IMR-90 (cell line): ENCODE data around the gene NUB1. TPM values are rescaled to one million over a fixed set of nuclear protein-coding genes. Genes with fewer than 3 reads are reported as not detected.

Source experiments
- ATAC-seq: fragments of 200-7000 bp; cut with Tn5 transposase; 2 replicates; pipeline ENCODE4 v1.9.1; 2020; ENCODE audit warnings: low read depth, mild to moderate bottlenecking, moderate library complexity
- BruUV-seq: library from RNA; stranded (reverse); fragments of 400-500 nt; replicated peaks from 2 replicates; lab custom pipeline; 2021; lab: Mats Ljungman, UMichigan
- CTCF ChIA-PET: fragments of 300-600 bp; formaldehyde crosslinking; extraction: SDS; loops from one replicate; lab custom pipeline; 2021; ENCODE audit warnings: antibody characterized with exemption; lab: Yijun Ruan, JAX
- POLR2A ChIA-PET: fragments of 300-600 bp; sonication (Branson Sonifier 250); formaldehyde crosslinking; loops from one replicate; lab custom pipeline; 2022; ENCODE audit warnings: antibody characterized with exemption; ENCODE audit not compliant: unreplicated experiment; lab: Charles Lee
- DNase-seq: peaks from one replicate; pipeline ENCODE4 v3.0.0; 2013
- H2AFZ ChIP-seq: replicated peaks from 2 replicates; pipeline ENCODE3; 2013; ENCODE audit warnings: low read length, mild to moderate bottlenecking; ENCODE audit not compliant: poor library complexity
- H2AK5ac ChIP-seq: 2 replicates; pipeline ENCODE4 v1.6.1; 2013; ENCODE audit warnings: low read depth, low read length, inconsistent platforms
- H2AK9ac ChIP-seq: replicated peaks from 2 replicates; pipeline ENCODE3; 2013; ENCODE audit warnings: mild to moderate bottlenecking, low read depth, low read length, moderate library complexity; ENCODE audit not compliant: poor library complexity
- H2BK120ac ChIP-seq: 2 replicates; pipeline ENCODE4 v1.6.1; 2013; ENCODE audit warnings: low read depth, low read length, inconsistent platforms
- H2BK15ac ChIP-seq: 3 replicates; pipeline ENCODE4 v1.6.1; 2013; ENCODE audit warnings: low read depth, low read length, inconsistent platforms
- H2BK20ac ChIP-seq: 2 replicates; pipeline ENCODE4 v1.6.1; 2013; ENCODE audit warnings: low read depth, mild to moderate bottlenecking, inconsistent platforms, low read length, moderate library complexity
- H2BK5ac ChIP-seq: 2 replicates; pipeline ENCODE4 v1.6.1; 2013; ENCODE audit warnings: mild to moderate bottlenecking, low read depth, low read length, inconsistent platforms; ENCODE audit not compliant: poor library complexity, severe bottlenecking
- H3K14ac ChIP-seq: replicated peaks from 2 replicates; pipeline ENCODE4 v1.6.1; 2013; ENCODE audit warnings: low read depth, low read length, inconsistent platforms
- H3K18ac ChIP-seq: 2 replicates; pipeline ENCODE4 v1.6.1; 2013; ENCODE audit warnings: low read depth, low read length, control low read depth
- H3K23ac ChIP-seq: 2 replicates; pipeline ENCODE4 v1.6.1; 2013; ENCODE audit warnings: low read depth, low read length, inconsistent platforms
- H3K27ac ChIP-seq: 2 replicates; pipeline ENCODE4 v1.5.1; 2013; ENCODE audit warnings: mild to moderate bottlenecking, control low read depth, low read length; ENCODE audit not compliant: insufficient read depth
- H3K27me3 ChIP-seq: 2 replicates; pipeline ENCODE4 v1.6.1; 2013; ENCODE audit warnings: low read length; ENCODE audit not compliant: control insufficient read depth, insufficient read depth
- H3K36me3 ChIP-seq: 2 replicates; pipeline ENCODE4 v1.6.1; 2013; ENCODE audit warnings: low read length, mixed read lengths; ENCODE audit not compliant: control insufficient read depth, insufficient read depth
- H3K4ac ChIP-seq: 2 replicates; pipeline ENCODE4 v1.6.1; 2013; ENCODE audit warnings: low read depth, low read length, inconsistent platforms
- H3K4me1 ChIP-seq: 2 replicates; pipeline ENCODE4 v1.6.1; 2013; ENCODE audit warnings: low read length, mixed read lengths; ENCODE audit not compliant: control insufficient read depth, insufficient read depth
- H3K4me2 ChIP-seq: 2 replicates; pipeline ENCODE4 v1.6.1; 2013; ENCODE audit warnings: low read depth, mild to moderate bottlenecking, control low read depth, low read length, moderate library complexity
- H3K4me3 ChIP-seq: 2 replicates; pipeline ENCODE4 v1.5.1; 2013; ENCODE audit warnings: low read depth, mild to moderate bottlenecking, control low read depth, low read length, moderate library complexity; ENCODE audit not compliant: insufficient read depth
- H3K56ac ChIP-seq: 2 replicates; pipeline ENCODE4 v1.6.1; 2013; ENCODE audit warnings: low read length, inconsistent platforms; ENCODE audit not compliant: insufficient read depth; ENCODE audit errors: extremely low read depth
- H3K79me1 ChIP-seq, 2 experiments: 2 replicates each; pipeline ENCODE4 v1.6.1; 2013; ENCODE audit warnings: low read length in 2 of 2, inconsistent platforms in 1 of 2, low read depth in 1 of 2
- H3K9ac ChIP-seq: 2 replicates; pipeline ENCODE4 v1.6.1; 2013; ENCODE audit warnings: low read depth, low read length, control low read depth
- H3K9me1 ChIP-seq: 2 replicates; pipeline ENCODE4 v1.6.1; 2013; ENCODE audit warnings: low read length, inconsistent platforms; ENCODE audit not compliant: insufficient read depth
- H3K9me3 ChIP-seq: 2 replicates; pipeline ENCODE4 v1.6.1; 2013; ENCODE audit warnings: low read length; ENCODE audit not compliant: control insufficient read depth, insufficient read depth
- H4K20me1 ChIP-seq: 2 replicates; pipeline ENCODE4 v1.6.1; 2013; ENCODE audit warnings: low read length, inconsistent platforms; ENCODE audit not compliant: insufficient read depth
- H4K5ac ChIP-seq: 2 replicates; pipeline ENCODE4 v1.6.1; 2013; ENCODE audit warnings: mild to moderate bottlenecking, low read depth, low read length, control low read depth
- H4K8ac ChIP-seq, 2 experiments: 2 replicates each; pipeline ENCODE4 v1.6.1; 2013; ENCODE audit warnings: low read depth in 2 of 2, low read length in 2 of 2, control low read depth in 1 of 2, inconsistent platforms in 1 of 2
- H4K91ac ChIP-seq: 2 replicates; pipeline ENCODE4 v1.6.1; 2013; ENCODE audit warnings: low read depth, low read length, inconsistent platforms; ENCODE audit not compliant: insufficient read depth
- BHLHE40 ChIP-seq: fragments of 150-350 bp; IDR thresholded peaks from 2 replicates; pipeline ENCODE4 v1.6.1; 2016; ENCODE audit warnings: mild to moderate bottlenecking, low read depth, low read length
- CEBPB ChIP-seq: IDR thresholded peaks from 2 replicates; pipeline ENCODE4 v1.6.1; 2012; ENCODE audit warnings: low read depth, low read length, improper control_type of control experiment
- CHD1 ChIP-seq: IDR thresholded peaks from 2 replicates; pipeline ENCODE4 v1.6.1; 2012; ENCODE audit warnings: low read depth, low read length, improper control_type of control experiment
- CTCF ChIP-seq: conservative IDR thresholded peaks from 2 replicates; pipeline ENCODE4 v1.5.1; 2012; ENCODE audit warnings: mild to moderate bottlenecking, low read depth, low read length, improper control_type of control experiment
- ELK1 ChIP-seq: fragments of 150-350 bp; IDR thresholded peaks from 2 replicates; pipeline ENCODE4 v1.6.1; 2016; ENCODE audit warnings: low read depth, mild to moderate bottlenecking, low read length, moderate library complexity, borderline replicate concordance
- FOS ChIP-seq: fragments of 150-350 bp; IDR thresholded peaks from 2 replicates; pipeline ENCODE4 v1.6.1; 2016; ENCODE audit warnings: low read depth, low read length
- MAFK ChIP-seq: IDR thresholded peaks from 2 replicates; pipeline ENCODE4 v1.6.1; 2012; ENCODE audit warnings: low read depth, low read length, improper control_type of control experiment
- NFE2L2 ChIP-seq: fragments of 150-350 bp; IDR thresholded peaks from 2 replicates; pipeline ENCODE4 v1.6.1; 2016; ENCODE audit warnings: low read depth, mild to moderate bottlenecking, low read length
- RAD21 ChIP-seq: IDR thresholded peaks from 2 replicates; pipeline ENCODE4 v1.6.1; 2012; ENCODE audit warnings: low read length, improper control_type of control experiment
- RCOR1 ChIP-seq: IDR thresholded peaks from 2 replicates; pipeline ENCODE4 v1.6.1; 2012; ENCODE audit warnings: mild to moderate bottlenecking, low read length, improper control_type of control experiment; ENCODE audit not compliant: insufficient replicate concordance
- RFX5 ChIP-seq: IDR thresholded peaks from 2 replicates; pipeline ENCODE4 v1.8.0; 2012; ENCODE audit warnings: low read depth, mild to moderate bottlenecking, low read length, moderate library complexity
- SMC3 ChIP-seq: fragments of 150-350 bp; IDR thresholded peaks from 2 replicates; pipeline ENCODE4 v1.6.1; 2016; ENCODE audit warnings: low read depth, mild to moderate bottlenecking, antibody characterized with exemption, low read length, moderate library complexity
- USF2 ChIP-seq: fragments of 150-350 bp; IDR thresholded peaks from 2 replicates; pipeline ENCODE4 v1.6.1; 2017; ENCODE audit warnings: mild to moderate bottlenecking, antibody characterized with exemption, low read length, low read depth
- WGBS, 2 experiments: methylation state at CpG; one replicate each; pipeline versions ENCODE4 v1.1.5 to v1.1.7; 2013; ENCODE audit warnings: missing lambda C conversion rate in 2 of 2; ENCODE audit not compliant: insufficient read length in 1 of 2; ENCODE audit errors: extremely low coverage in 2 of 2; 5-methylcytosine and 5-hydroxymethylcytosine counted together
- dilution Hi-C: fragments of 300-500 bp; cut with HindIII; formaldehyde crosslinking; loops from one replicate; pipeline ENCODE4 v1.14.3; 2018; ENCODE audit warnings: low sequenced_read_pairs; ENCODE audit not compliant: unreplicated experiment
- in situ Hi-C: fragments of 300-500 bp; cut with MboI; formaldehyde crosslinking; loops from 3 replicates; pipeline ENCODE4 v1.14.3; 2019; ENCODE audit warnings: low sequenced_read_pairs, inconsistent platforms, mixed read lengths
- intact Hi-C: fragments of 100-400 bp; cut with micrococcal nuclease; formaldehyde crosslinking; loops from 2 replicates; pipeline ENCODE4 v1.10.0; 2022
- polyA plus RNA-seq, 3 experiments: library from polyadenylated mRNA; depleted of rRNA; stranded (reverse); fragments of >200 nt; gene quantifications; 2 replicates each; pipeline ENCODE4 v1.2.3, GENCODE V29; 2012; ENCODE audit warnings: low replicate concordance in 1 of 3
- total RNA-seq: library from RNA; depleted of rRNA; stranded (reverse); fragments of >200 nt; gene quantifications from 2 replicates; pipeline ENCODE4 v1.2.3, GENCODE V29; 2012

The NUB1 gene
- total and polyA plus RNA-seq, 2 of the 4 experiments (the other 2 are of a cell fraction): 20.1 to 29.7 TPM

- DNase-seq: no peak
- Histone ChIP-seq H3K18ac (no peak overlapping the region), H2BK20ac (no peak overlapping the region), H3K9me3 (peaks cover 6% of the 10 kb centered on the region), H3K36me3 (no peaks in the 10 kb centered on the region; the same call in 1 of the 2 replicates), H3K4me1 (no peaks in the 10 kb centered on the region), H3K4ac (no peak overlapping the region), H4K91ac (no peak overlapping the region), H3K4me2 (no peak overlapping the region), H3K23ac (no peak overlapping the region), H3K79me1 (no peaks in the 10 kb centered on the region), H3K9me1 (no peaks in the 10 kb centered on the region), H3K27ac (no peak overlapping the region), H3K9ac (no peak overlapping the region), H3K27me3 (peaks cover 48% of the 10 kb centered on the region), H2BK120ac (no peak overlapping the region), H3K14ac (no peak overlapping the region), H2BK5ac (no peak overlapping the region), H2AK9ac (no peak overlapping the region), H2BK15ac (no peak overlapping the region), H2AK5ac (no peak overlapping the region), H2AFZ (no peak overlapping the region), H4K20me1 (no peaks in the 10 kb centered on the region), H3K56ac (no peak overlapping the region), H3K4me3 (no peak overlapping the region), H4K8ac (no peak overlapping the region), H4K5ac (no peak overlapping the region)
- intact Hi-C loops (no loop called here), in situ Hi-C loops (no loop called here), dilution Hi-C loops (no loop called here)
- ChIA-PET POLR2A (no interaction called here), CTCF (interaction anchor here (0.6 to 0.9 kb wide), 2 partner anchors 15 to 84 kb away, joined by 4 read pairs; no protein-coding TSS in a partner anchor)
- no peak for TF ChIP-seq USF2
- no peak for TF ChIP-seq MAFK
- TF ChIP-seq CEBPB: no peak
- TF ChIP-seq RAD21: no peak
- no peak for TF ChIP-seq RFX5
- no peak for TF ChIP-seq RCOR1
- TF ChIP-seq CTCF: no peak
- no peak for TF ChIP-seq CHD1
- no peak for TF ChIP-seq FOS
- no peak for TF ChIP-seq ELK1
- no peak for TF ChIP-seq SMC3
- no peak for TF ChIP-seq BHLHE40
- no peak for TF ChIP-seq NFE2L2
- no TSS peak for BruUV-seq
- no peak for ATAC-seq
- WGBS, 2 experiments: 75% methylated on average over 7 of the region's 15 CpGs; no CpG with 5 or more reads in 1 of the 2 experiments
Measured at GRCh38 chr7:151383638-151384351, 42.2 kb downstream of the NUB1 start.
